Activated naive CD4-positive, alpha-beta T cell treated with anti-CD3 and anti-CD28 coated beads for 36 hours (primary cell): ENCODE data around the gene NEUROG1. TPM values are rescaled to one million over a fixed set of nuclear protein-coding genes. Genes with fewer than 3 reads are reported as not detected.

ENCODE experiments used
- CTCF ChIA-PET: fragments of 350-600 bp; sonication (Branson Sonifier 250); formaldehyde crosslinking; loops from one replicate; lab custom pipeline; 2021; ENCODE audit warnings: antibody characterized with exemption; lab: Charles Lee
- DNase-seq: peaks from one replicate; pipeline ENCODE4 v3.0.0-alpha.2; 2020
- H3K27ac Mint-ChIP-seq: one replicate; pipeline ENCODE4 v1.8.0; 2021; ENCODE audit warnings: mild to moderate bottlenecking, mixed read lengths
- H3K27me3 Mint-ChIP-seq: one replicate; pipeline ENCODE4 v1.8.0; 2021; ENCODE audit warnings: low read depth, mixed read lengths
- H3K36me3 Mint-ChIP-seq: one replicate; pipeline ENCODE4 v1.8.0; 2021; ENCODE audit warnings: low read depth, mixed read lengths
- H3K4me1 Mint-ChIP-seq: one replicate; pipeline ENCODE4 v1.8.0; 2021; ENCODE audit warnings: low read depth, mixed read lengths
- H3K4me3 Mint-ChIP-seq: one replicate; pipeline ENCODE4 v1.8.0; 2021; ENCODE audit warnings: mild to moderate bottlenecking, moderate library complexity, mixed read lengths
- H3K9me3 Mint-ChIP-seq: one replicate; pipeline ENCODE4 v1.8.0; 2021; ENCODE audit warnings: mixed read lengths
- intact Hi-C: fragments of 100-400 bp; cut with micrococcal nuclease; formaldehyde crosslinking; loops from one replicate; pipeline ENCODE4 v1.15.1; 2023
- total RNA-seq, 2 experiments: library from RNA; stranded (reverse); gene quantifications; one replicate each; pipeline ENCODE4 v1.2.3, GENCODE V29; 2021

Gene NEUROG1
- total RNA-seq, 2 experiments from 2014 or later: not detected

DNA sequence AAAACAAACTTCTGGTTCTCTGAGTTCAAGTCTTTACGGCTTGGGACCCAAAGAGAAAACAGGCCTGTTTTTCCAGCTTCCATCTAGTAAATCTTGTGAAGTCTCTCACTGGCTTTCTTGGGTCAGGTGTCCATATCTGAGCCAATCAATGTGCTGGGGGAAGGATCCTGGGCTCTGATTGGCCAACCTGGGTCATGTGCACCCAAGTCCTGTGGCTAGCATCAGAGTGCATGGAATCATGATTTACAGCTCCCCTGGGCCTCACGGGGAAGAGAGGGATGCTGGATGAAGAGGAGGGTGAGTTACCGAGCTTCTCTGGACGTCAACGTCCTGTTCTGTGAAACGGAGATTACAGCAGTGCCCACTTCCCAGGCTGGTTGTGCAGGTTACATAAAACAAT is 23.6 kb upstream of the NEUROG1 start:
- peaks cover 4% of the 10 kb centered on the region for H3K4me1 Mint-ChIP-seq
- no peaks in the 10 kb centered on the region for H3K9me3 Mint-ChIP-seq
- intact Hi-C loops: no loop called here
- CTCF ChIA-PET: interaction anchor here (0.8 to 3.7 kb wide), 5 partner anchors 8 to 102 kb away, joined by 3 to 12 read pairs (median 5); no protein-coding TSS in a partner anchor
- H3K4me3 Mint-ChIP-seq: no peak overlapping the region
- H3K27me3 Mint-ChIP-seq: peaks cover 29% of the 10 kb centered on the region
- H3K27ac Mint-ChIP-seq: no peak overlapping the region
- no peaks in the 10 kb centered on the region for H3K36me3 Mint-ChIP-seq
- no peak for DNase-seq

- Mint-ChIP-seq H3K27me3 (peaks cover 32% of the 10 kb centered on the region), H3K4me3 (no peak overlapping the region), H3K4me1 (peaks cover 4% of the 10 kb centered on the region), H3K9me3 (no peaks in the 10 kb centered on the region), H3K36me3 (no peaks in the 10 kb centered on the region), H3K27ac (no peak overlapping the region)
- no peak for DNase-seq
- intact Hi-C loops: no loop called here
- CTCF ChIA-PET: interaction anchor here (2.6 kb wide), 1 partner anchor 99 kb away, joined by 9 read pairs; no protein-coding TSS in a partner anchor
Observed at GRCh38 chr5:135557076-135557838, 21.5 kb upstream of the NEUROG1 start.

- peaks cover 38% of the 10 kb centered on the region for H3K27me3 Mint-ChIP-seq
- H3K4me1 Mint-ChIP-seq: peaks cover 4% of the 10 kb centered on the region
- H3K9me3 Mint-ChIP-seq: no peaks in the 10 kb centered on the region
- intact Hi-C loops: no loop called here
- no peak overlapping the region for H3K27ac Mint-ChIP-seq
- CTCF ChIA-PET: interaction anchor here (1.4 to 10.5 kb wide), 3 partner anchors 10 to 274 kb away, joined by 5 to 438 read pairs (median 82); no protein-coding TSS in a partner anchor
- no peak for DNase-seq
- H3K36me3 Mint-ChIP-seq: no peaks in the 10 kb centered on the region
- H3K4me3 Mint-ChIP-seq: no peak overlapping the region
Observed at GRCh38 chr5:135556620-135557019, 20.9 kb upstream of the NEUROG1 start.

DNA sequence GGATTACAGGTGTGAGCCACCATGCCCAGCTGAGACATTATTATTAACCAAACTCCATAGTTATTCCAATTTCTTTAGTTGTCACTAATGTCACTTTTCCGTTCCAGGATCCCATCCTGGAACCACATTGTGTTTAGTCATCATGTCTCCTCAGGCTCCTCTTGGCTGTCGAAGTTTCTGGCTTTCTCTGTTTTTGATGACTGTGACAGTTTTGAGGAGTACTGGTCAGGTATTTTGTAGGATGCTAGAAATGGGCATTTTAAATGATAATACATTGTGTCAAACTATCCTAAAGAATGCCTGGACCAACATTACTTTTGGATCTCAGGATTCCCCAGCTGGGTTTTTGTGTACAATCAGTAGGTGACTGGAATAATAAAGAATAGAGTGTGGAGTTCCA is 19.8 kb upstream of the NEUROG1 start:
- Mint-ChIP-seq H3K27ac (no peak overlapping the region), H3K4me3 (no peak overlapping the region), H3K36me3 (no peaks in the 10 kb centered on the region), H3K4me1 (no peaks in the 10 kb centered on the region), H3K27me3 (peaks cover 42% of the 10 kb centered on the region), H3K9me3 (no peaks in the 10 kb centered on the region)
- intact Hi-C loops: no loop called here
- no peak for DNase-seq
- CTCF ChIA-PET: interaction anchor here (0.8 to 10.5 kb wide), 4 partner anchors 11 to 275 kb away, joined by 3 to 438 read pairs (median 44); no protein-coding TSS in a partner anchor

- intact Hi-C loops: no loop called here
- no peak overlapping the region for H3K27ac Mint-ChIP-seq
- DNase-seq: no peak
- H3K4me1 Mint-ChIP-seq: no peaks in the 10 kb centered on the region
- no peak overlapping the region for H3K4me3 Mint-ChIP-seq
- CTCF ChIA-PET: interaction anchor here (1.5 to 10.5 kb wide), 3 partner anchors 12 to 90 kb away, joined by 7 to 438 read pairs (median 82); no protein-coding TSS in a partner anchor
- peaks cover 47% of the 10 kb centered on the region for H3K27me3 Mint-ChIP-seq
- no peaks in the 10 kb centered on the region for H3K36me3 Mint-ChIP-seq
- no peaks in the 10 kb centered on the region for H3K9me3 Mint-ChIP-seq
Observed at GRCh38 chr5:135553688-135554462, 18.1 kb upstream of the NEUROG1 start.

DNA sequence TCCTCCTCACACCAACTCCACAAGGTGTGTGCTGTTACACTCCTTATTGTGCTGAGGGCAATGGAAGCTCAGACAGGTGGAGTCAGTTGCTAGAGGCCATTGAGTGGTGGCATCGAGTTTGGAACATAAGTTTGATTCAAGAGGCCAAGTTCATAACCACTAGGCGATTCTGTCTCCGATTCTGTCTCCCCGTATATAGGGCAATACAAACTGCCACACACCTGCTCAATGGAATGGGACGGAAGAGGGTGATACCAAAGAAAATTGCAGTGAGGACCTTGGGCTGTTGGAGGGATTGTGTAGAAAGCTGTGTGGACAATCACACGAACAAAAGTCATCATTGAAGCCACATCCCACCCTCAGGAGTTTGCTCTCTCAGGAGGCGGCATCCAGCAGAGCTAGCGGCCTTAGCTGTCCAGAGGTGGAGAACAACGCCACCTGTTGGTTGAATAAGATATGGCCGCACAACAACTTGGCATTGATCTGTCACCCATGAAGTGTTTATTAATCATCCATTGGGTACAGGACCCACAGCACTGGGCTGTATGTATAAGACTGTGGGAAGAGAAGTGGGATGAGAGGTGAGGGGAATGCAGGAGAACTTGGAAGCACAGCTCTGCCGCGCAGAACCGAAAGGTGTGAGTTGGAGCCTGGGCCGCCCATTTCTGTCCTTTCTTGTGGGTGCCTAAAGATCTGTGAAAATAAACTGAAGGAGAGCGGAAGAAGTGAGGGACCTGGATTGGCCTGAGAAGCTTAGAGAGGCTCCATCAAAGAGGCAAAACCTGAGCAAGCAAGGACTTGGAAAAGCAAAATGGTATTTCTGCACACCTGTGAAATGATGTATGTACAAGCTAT is 16.1 kb upstream of the NEUROG1 start:
- H3K36me3 Mint-ChIP-seq: no peaks in the 10 kb centered on the region
- peaks cover 45% of the 10 kb centered on the region for H3K27me3 Mint-ChIP-seq
- intact Hi-C loops: loop anchor here (1.0 kb wide), 2 partner anchors 86 to 90 kb away; no protein-coding TSS in a partner anchor
- peak; percentile 82 for DNase-seq
- no peaks in the 10 kb centered on the region for H3K9me3 Mint-ChIP-seq
- no peak overlapping the region for H3K27ac Mint-ChIP-seq
- no peak overlapping the region for H3K4me3 Mint-ChIP-seq
- CTCF ChIA-PET: interaction anchor here (0.6 to 10.5 kb wide), 19 partner anchors 8 to 126 kb away, joined by 3 to 438 read pairs (median 6); no protein-coding TSS in a partner anchor
- H3K4me1 Mint-ChIP-seq: no peaks in the 10 kb centered on the region

- Mint-ChIP-seq H3K9me3 (no peaks in the 10 kb centered on the region), H3K27me3 (peaks cover 51% of the 10 kb centered on the region), H3K27ac (no peak overlapping the region), H3K4me1 (no peaks in the 10 kb centered on the region), H3K36me3 (no peaks in the 10 kb centered on the region), H3K4me3 (no peak overlapping the region)
- no peak for DNase-seq
- CTCF ChIA-PET: interaction anchor here (1.4 to 10.5 kb wide), 4 partner anchors 17 to 85 kb away, joined by 3 to 438 read pairs (median 46); no protein-coding TSS in a partner anchor
- intact Hi-C loops: no loop called here
Observed at GRCh38 chr5:135549413-135549812, 13.6 kb upstream of the NEUROG1 start.

DNA sequence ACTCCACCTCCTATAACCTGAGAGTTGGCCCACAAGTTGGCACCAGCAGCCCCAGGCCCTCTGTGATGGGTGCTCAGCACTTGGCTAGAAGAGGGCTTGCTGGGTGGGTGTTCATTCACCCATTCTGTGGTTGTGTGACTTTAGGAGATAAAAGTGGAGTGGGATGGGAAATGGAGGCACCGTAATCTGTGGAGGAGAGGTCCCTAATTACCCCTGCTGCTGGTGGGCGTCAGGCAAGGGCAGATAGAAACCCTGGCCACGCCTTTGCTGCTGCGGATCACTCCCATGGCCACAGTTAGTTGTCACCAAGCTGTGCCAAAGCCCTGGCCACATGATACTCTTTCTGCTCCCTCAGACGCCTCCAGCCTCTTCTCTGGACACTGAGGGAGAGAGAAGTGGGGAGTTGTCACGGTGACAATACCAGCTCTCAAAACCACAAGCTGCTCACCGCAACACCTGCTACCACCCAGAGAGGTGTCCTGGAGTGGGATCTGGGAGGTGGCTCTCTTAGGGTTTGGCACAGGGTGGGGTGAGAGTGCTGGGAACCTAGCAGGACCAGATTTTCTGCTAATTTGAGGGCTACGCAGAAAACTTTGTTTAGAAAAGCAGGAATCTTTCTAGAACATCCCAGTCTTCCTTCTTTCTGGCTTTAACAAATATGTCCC is 12.0 kb upstream of the NEUROG1 start:
- CTCF ChIA-PET: interaction anchor here (0.6 to 10.5 kb wide), 5 partner anchors 10 to 118 kb away, joined by 3 to 438 read pairs (median 4); no protein-coding TSS in a partner anchor
- Mint-ChIP-seq H3K9me3 (no peaks in the 10 kb centered on the region), H3K4me3 (no peak overlapping the region), H3K27ac (no peak overlapping the region), H3K27me3 (peaks cover 60% of the 10 kb centered on the region), H3K4me1 (peaks cover 10% of the 10 kb centered on the region), H3K36me3 (no peaks in the 10 kb centered on the region)
- DNase-seq: no peak
- intact Hi-C loops: no loop called here

DNA sequence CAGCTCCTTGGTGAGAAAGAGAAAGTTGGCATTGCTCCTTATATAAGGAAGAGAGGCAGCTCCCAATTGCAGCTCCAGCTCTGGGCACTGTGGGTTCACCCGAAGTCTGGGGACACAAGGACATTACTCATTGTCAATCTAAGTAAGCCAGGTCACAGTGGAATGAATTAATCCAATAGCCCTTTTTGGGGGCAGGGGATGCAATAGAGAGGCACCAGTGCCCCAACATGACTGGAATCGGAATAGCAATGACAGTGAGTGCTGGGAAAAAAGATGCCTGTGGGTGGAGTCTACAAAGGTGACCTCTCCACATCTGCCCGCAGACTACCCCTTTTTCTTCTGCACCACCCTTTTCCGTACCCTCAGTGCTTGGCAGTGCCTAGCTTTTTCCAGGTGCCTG is 11.1 kb upstream of the NEUROG1 start:
- Mint-ChIP-seq H3K36me3 (no peaks in the 10 kb centered on the region), H3K4me1 (peaks cover 10% of the 10 kb centered on the region), H3K4me3 (no peak overlapping the region), H3K9me3 (no peaks in the 10 kb centered on the region), H3K27me3 (peaks cover 65% of the 10 kb centered on the region), H3K27ac (no peak overlapping the region)
- intact Hi-C loops: no loop called here
- CTCF ChIA-PET: interaction anchor here (1.6 to 10.5 kb wide), 2 partner anchors 20 to 83 kb away, joined by 4 to 438 read pairs; no protein-coding TSS in a partner anchor
- DNase-seq: no peak

GRCh38 chr5:135546101-135546500 is 10.3 kb upstream of the NEUROG1 start:
- Mint-ChIP-seq H3K4me1 (peaks cover 10% of the 10 kb centered on the region), H3K36me3 (no peaks in the 10 kb centered on the region), H3K4me3 (no peak overlapping the region), H3K27me3 (peaks cover 65% of the 10 kb centered on the region), H3K27ac (no peak overlapping the region), H3K9me3 (no peaks in the 10 kb centered on the region)
- intact Hi-C loops: no loop called here
- CTCF ChIA-PET: interaction anchor here (10.5 kb wide), 1 partner anchor 82 kb away, joined by 438 read pairs; no protein-coding TSS in a partner anchor
- no peak for DNase-seq

DNA sequence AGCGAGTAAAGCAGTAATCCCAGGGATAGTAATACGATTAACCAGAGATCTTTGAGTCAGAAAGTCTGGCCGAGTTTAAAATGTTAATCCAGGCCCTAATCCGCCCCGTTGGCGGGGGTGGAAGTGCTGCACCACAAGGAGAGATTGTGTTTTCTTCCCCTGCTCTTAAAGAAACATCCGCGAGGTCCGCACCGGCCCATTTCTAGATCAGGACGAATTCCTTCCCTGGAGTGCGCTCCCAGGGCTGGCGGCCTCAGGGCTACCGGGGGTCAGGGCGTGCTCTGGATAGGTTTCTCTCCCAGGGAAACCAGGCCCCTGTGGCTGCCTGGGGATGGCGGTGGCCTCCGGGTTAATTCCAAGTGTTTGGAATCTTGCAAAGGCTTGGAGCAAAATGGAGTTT is 9.3 kb upstream of the NEUROG1 start:
- H3K4me1 Mint-ChIP-seq: peaks cover 10% of the 10 kb centered on the region
- no peaks in the 10 kb centered on the region for H3K36me3 Mint-ChIP-seq
- H3K4me3 Mint-ChIP-seq: no peak overlapping the region
- H3K27ac Mint-ChIP-seq: no peak overlapping the region
- DNase-seq: no peak
- peaks cover 69% of the 10 kb centered on the region for H3K27me3 Mint-ChIP-seq
- CTCF ChIA-PET: interaction anchor here (1.1 kb wide), 1 partner anchor 45 kb away, joined by 3 read pairs; no protein-coding TSS in a partner anchor
- intact Hi-C loops: no loop called here
- H3K9me3 Mint-ChIP-seq: no peaks in the 10 kb centered on the region
